BE2C (cell line): Measurements from ENCODE around the gene CYB561.
"Not testable (repeated sequence)": the region's sequence is repeated elsewhere in the genome, so short reads cannot be mapped to it uniquely, and the experiment has no call there.

ENCODE experiments used
- DNase-seq: peaks from one replicate; pipeline ENCODE4 v3.0.0-alpha.2; 2020
- H3K27me3 ChIP-seq: fragments of 250-450 bp; sonication (Bioruptor Pico); 2 replicates; pipeline ENCODE4 v1.5.1; 2020; ENCODE audit warnings: mild to moderate bottlenecking
- H3K36me3 ChIP-seq: fragments of 250-450 bp; sonication (Bioruptor Pico); 2 replicates; pipeline ENCODE4 v1.5.1; 2020; ENCODE audit warnings: mild to moderate bottlenecking
- H3K4me1 ChIP-seq: fragments of 250-450 bp; sonication (Bioruptor Pico); 2 replicates; pipeline ENCODE4 v1.5.1; 2020
- H3K4me3 ChIP-seq: 2 replicates; pipeline ENCODE4 v1.5.1; 2011; ENCODE audit warnings: low read depth, low read length
- H3K9me3 ChIP-seq: fragments of 250-450 bp; sonication (Bioruptor Pico); 2 replicates; pipeline ENCODE4 v1.5.1; 2020
- CTCF ChIP-seq: IDR thresholded peaks from 2 replicates; pipeline ENCODE4 v1.5.1; 2012; ENCODE audit warnings: mild to moderate bottlenecking, low read depth, low read length

The CYB561 gene

DNA sequence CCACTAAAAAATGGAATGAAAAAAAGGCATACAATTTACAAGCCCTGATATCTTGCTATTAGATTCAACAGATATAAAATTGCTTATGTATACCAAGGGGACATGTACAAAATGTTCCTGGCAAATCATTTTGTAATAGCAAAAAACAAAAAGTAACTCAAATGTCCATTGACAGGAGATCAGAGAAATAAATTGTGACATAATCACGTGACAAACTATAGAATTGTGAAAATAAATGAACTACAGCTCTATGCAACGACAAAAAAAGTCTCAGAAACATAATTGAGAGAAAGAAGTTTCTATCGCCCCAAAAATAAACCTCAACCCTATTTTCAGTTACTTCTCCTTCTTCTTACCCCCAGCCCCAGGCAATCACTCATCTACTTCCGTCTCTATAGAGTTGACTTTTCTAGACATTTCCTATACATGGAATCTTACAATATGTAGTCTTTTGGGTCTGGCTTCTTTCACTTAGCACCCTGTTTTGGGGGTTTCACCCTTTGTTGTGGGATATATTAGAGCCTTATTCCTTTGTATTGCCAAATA lies 18.7 kb upstream of the CYB561 start:
- Histone ChIP-seq H3K9me3 (no peaks in the 10 kb centered on the region), H3K4me1 (peaks cover 20% of the 10 kb centered on the region), H3K27me3 (no peaks in the 10 kb centered on the region), H3K36me3 (no peaks in the 10 kb centered on the region), H3K4me3 (no peak overlapping the region)
- no peak for DNase-seq
- no peak for TF ChIP-seq CTCF

DNA sequence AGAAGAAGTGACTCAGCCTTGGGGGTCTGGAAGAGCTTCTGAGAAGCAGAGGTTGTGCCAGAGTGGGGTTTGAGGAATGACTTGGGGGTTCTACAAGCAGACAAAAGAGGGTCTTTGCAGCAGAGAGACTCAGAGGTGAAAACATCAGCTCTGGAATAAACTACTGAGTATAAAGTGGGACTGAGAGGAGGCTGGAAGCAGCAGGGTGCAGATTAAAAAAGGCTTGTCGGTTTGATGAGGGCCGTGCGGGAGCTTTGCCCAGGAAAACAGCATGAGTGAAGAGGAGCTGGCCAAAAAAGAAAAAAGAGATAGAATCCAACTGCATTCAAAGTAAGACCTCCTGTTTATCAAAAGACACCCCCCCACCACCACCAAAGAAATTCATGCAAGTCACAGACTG lies 17.7 kb upstream of the CYB561 start:
- TF ChIP-seq CTCF: no peak
- Histone ChIP-seq H3K4me1 (peaks cover 20% of the 10 kb centered on the region), H3K9me3 (no peaks in the 10 kb centered on the region), H3K27me3 (no peaks in the 10 kb centered on the region), H3K36me3 (no peaks in the 10 kb centered on the region), H3K4me3 (no peak overlapping the region)
- no peak for DNase-seq

- H3K27me3 ChIP-seq: no peaks in the 10 kb centered on the region
- DNase-seq: no peak
- TF ChIP-seq CTCF: no peak
- no peak overlapping the region for H3K4me3 ChIP-seq
- no peaks in the 10 kb centered on the region for H3K36me3 ChIP-seq
- no peaks in the 10 kb centered on the region for H3K9me3 ChIP-seq
- H3K4me1 ChIP-seq: peaks cover 21% of the 10 kb centered on the region
Measured at GRCh38 chr17:63460018-63460417, 13.9 kb upstream of the CYB561 start.

- Histone ChIP-seq H3K4me3 (no peak overlapping the region), H3K4me1 (peaks cover 25% of the 10 kb centered on the region), H3K9me3 (no peaks in the 10 kb centered on the region), H3K27me3 (no peaks in the 10 kb centered on the region), H3K36me3 (no peaks in the 10 kb centered on the region)
- no peak for DNase-seq
- no peak for TF ChIP-seq CTCF
Measured at GRCh38 chr17:63458478-63458877, 12.4 kb upstream of the CYB561 start.

DNA sequence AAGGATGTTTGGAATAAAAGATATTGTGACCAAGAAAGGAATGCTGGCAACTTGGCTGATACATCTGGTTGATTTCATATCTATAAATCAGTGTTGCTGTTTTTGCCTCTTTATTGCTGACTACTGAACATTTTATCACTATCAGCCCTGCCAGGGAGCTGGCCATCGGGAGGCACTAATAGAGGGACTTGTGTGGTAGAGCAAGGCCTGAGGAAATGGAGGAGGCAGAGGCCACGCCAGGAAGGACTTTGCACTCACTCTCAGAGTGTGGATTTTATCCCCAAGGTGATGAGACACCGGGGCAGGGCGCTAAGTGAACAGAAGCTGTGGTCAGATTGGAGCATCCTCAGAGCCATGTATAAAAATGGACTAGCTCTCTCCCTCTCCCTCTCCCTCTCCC lies 9.3 kb upstream of the CYB561 start:
- H3K9me3 ChIP-seq: no peaks in the 10 kb centered on the region
- DNase-seq: peak; percentile 33
- no peaks in the 10 kb centered on the region for H3K36me3 ChIP-seq
- H3K27me3 ChIP-seq: no peaks in the 10 kb centered on the region
- H3K4me1 ChIP-seq: peaks cover 37% of the 10 kb centered on the region
- TF ChIP-seq CTCF: no peak
- H3K4me3 ChIP-seq: no peak overlapping the region

GRCh38 chr17:63454915-63455314 lies 8.8 kb upstream of the CYB561 start:
- TF ChIP-seq CTCF: no peak
- DNase-seq: no peak
- peaks cover 36% of the 10 kb centered on the region for H3K4me1 ChIP-seq

DNA sequence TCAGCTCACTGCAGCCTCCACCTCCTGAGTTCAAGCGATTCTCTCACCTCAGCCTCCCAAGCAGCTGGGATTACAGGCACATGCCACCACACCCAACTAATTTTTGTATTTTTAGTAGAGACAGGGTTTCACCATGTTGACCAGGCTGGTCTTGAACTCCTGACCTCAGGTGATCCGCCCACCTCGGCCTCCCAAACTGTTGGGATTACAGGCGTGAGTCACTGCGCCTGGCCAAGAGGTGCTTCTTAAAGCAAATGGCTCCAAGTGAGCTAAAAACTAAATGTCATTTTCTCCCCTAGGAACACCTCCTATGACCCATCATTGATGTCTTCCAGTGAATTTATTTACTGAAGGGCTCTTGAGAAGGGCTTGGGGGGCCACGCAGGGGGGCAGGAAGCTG lies 8.3 kb upstream of the CYB561 start:
- not testable (repeated sequence) for H3K27me3 ChIP-seq, H3K36me3 ChIP-seq, DNase-seq, H3K9me3 ChIP-seq, H3K4me3 ChIP-seq
- peaks cover 36% of the 10 kb centered on the region for H3K4me1 ChIP-seq

More at GRCh38 chr17:63454915-63455314, 8.8 kb upstream of the CYB561 start:
- no peaks in the 10 kb centered on the region for H3K27me3 ChIP-seq
- no peaks in the 10 kb centered on the region for H3K9me3 ChIP-seq
- H3K4me3 ChIP-seq: no peak overlapping the region
- no peaks in the 10 kb centered on the region for H3K36me3 ChIP-seq
